Stimulated activated CD4-positive, alpha-beta T cell treated with anti-CD3 and anti-CD28 coated beads, TNF-alpha, amount 100 ng/mL, for 48 hours (primary cell): ENCODE results near the gene C2orf81.
"Not testable (repeated sequence)": the region's sequence is repeated elsewhere in the genome, so short reads cannot be mapped to it uniquely, and the experiment has no call there.

Experiments
- DNase-seq, 3 donors: peaks; one replicate each; pipeline ENCODE4 v3.0.0-alpha.2; 2020; ENCODE audit warnings: low read depth in 3 of 3

Gene C2orf81

GRCh38 chr2:74423231-74424095 is 2.0 kb upstream of the C2orf81 start:
- no peak for DNase-seq

- DNase-seq, result not testable (repeated sequence)
Observed at GRCh38 chr2:74420443-74421103, 846 bp downstream of the C2orf81 start.

- no peak for DNase-seq
Observed at GRCh38 chr2:74420006-74420405, 1.4 kb downstream of the C2orf81 start.

GRCh38 chr2:74419345-74419744 is 2.1 kb downstream of the C2orf81 start:
- DNase-seq, result no peak

GRCh38 chr2:74418312-74418711 is 3.1 kb downstream of the C2orf81 start:
- DNase-seq, result no peak

- no peak for DNase-seq
Observed at GRCh38 chr2:74417763-74418162, 3.7 kb downstream of the C2orf81 start.

- no peak for DNase-seq
Observed at GRCh38 chr2:74417197-74417596, 4.2 kb downstream of the C2orf81 start.

GRCh38 chr2:74416778-74417177 is 4.6 kb downstream of the C2orf81 start:
- DNase-seq, result no peak

- no peak for DNase-seq
Observed at GRCh38 chr2:74415762-74416395, 5.5 kb downstream of the C2orf81 start.

GRCh38 chr2:74414881-74415761 is 6.3 kb downstream of the C2orf81 start:
- DNase-seq, result peak in 1 of 3 donors; percentile 23

GRCh38 chr2:74414441-74414840 is 7.0 kb downstream of the C2orf81 start:
- no peak for DNase-seq

- no peak for DNase-seq
Observed at GRCh38 chr2:74413001-74413698, 8.3 kb downstream of the C2orf81 start.

- DNase-seq, result no peak
Observed at GRCh38 chr2:74407682-74408081, 13.7 kb downstream of the C2orf81 start.

- DNase-seq, result no peak
Observed at GRCh38 chr2:74406035-74406434, 15.4 kb downstream of the C2orf81 start.

- DNase-seq, result no peak
Observed at GRCh38 chr2:74401891-74402290, 19.5 kb downstream of the C2orf81 start.

GRCh38 chr2:74399785-74400184 is 21.6 kb downstream of the C2orf81 start:
- DNase-seq, result no peak

GRCh38 chr2:74396149-74396548 is 25.3 kb downstream of the C2orf81 start:
- no peak for DNase-seq

GRCh38 chr2:74393525-74393924 is 27.9 kb downstream of the C2orf81 start:
- no peak for DNase-seq

GRCh38 chr2:74392449-74392743 is 29.0 kb downstream of the C2orf81 start:
- DNase-seq, result no peak

GRCh38 chr2:74391580-74392448 is 29.6 kb downstream of the C2orf81 start:
- peak; percentile 89 to 95 (median 91) for DNase-seq
